DMS114 treated with DMSO at 0.1 percent for 48 hours (cell line): Measurements from ENCODE around the gene LRG1.
A peak's percentile ranks its signal among the peaks of the same experiment; 100 is the strongest.
"Not testable (repeated sequence)": the region's sequence is repeated elsewhere in the genome, so short reads cannot be mapped to it uniquely, and the experiment has no call there.

Source experiments
- DNase-seq: peaks from one replicate; lab custom pipeline; 2025; ENCODE audit not compliant: unreplicated experiment; lab: John Stamatoyannopoulos, UW

The LRG1 gene

GRCh38 chr19:4553092-4553695 is 13.4 kb upstream of the LRG1 start:
- no peak for DNase-seq

- no peak for DNase-seq
Observed at GRCh38 chr19:4552525-4552819, 12.6 kb upstream of the LRG1 start.

GRCh38 chr19:4550479-4551050 is 10.7 kb upstream of the LRG1 start:
- DNase-seq, result no peak

GRCh38 chr19:4550018-4550417 is 10.2 kb upstream of the LRG1 start:
- no peak for DNase-seq

- DNase-seq, result no peak
Observed at GRCh38 chr19:4548238-4548584, 8.4 kb upstream of the LRG1 start.

- no peak for DNase-seq
Observed at GRCh38 chr19:4547303-4548237, 7.7 kb upstream of the LRG1 start.

- DNase-seq, result no peak
Observed at GRCh38 chr19:4543842-4544647, 4.2 kb upstream of the LRG1 start.

GRCh38 chr19:4542896-4543841 is 3.3 kb upstream of the LRG1 start:
- DNase-seq, result no peak

- DNase-seq, result not testable (repeated sequence)
Observed at GRCh38 chr19:4541806-4542145, 1.9 kb upstream of the LRG1 start.

- DNase-seq, result no peak
Observed at GRCh38 chr19:4541114-4541805, 1.4 kb upstream of the LRG1 start.

GRCh38 chr19:4539169-4539692 is 605 bp downstream of the LRG1 start:
- DNase-seq, result no peak

- DNase-seq, result no peak
Observed at GRCh38 chr19:4538601-4538954, 1.3 kb downstream of the LRG1 start.

GRCh38 chr19:4537953-4538600 is 1.8 kb downstream of the LRG1 start:
- DNase-seq, result no peak

- DNase-seq, result no peak
Observed at GRCh38 chr19:4536798-4537197, 3.0 kb downstream of the LRG1 start.

GRCh38 chr19:4534836-4535658 is 4.8 kb downstream of the LRG1 start, which contains the start of gene PLIN5:
PLIN5 (minus strand) TSS chr19:4535224; CDS start chr19:4534074, 1,150 bp downstream.
- peak; percentile 9 for DNase-seq

GRCh38 chr19:4533835-4534424 is 5.9 kb downstream of the LRG1 start:
- DNase-seq, result no peak

GRCh38 chr19:4533334-4533733 is 6.5 kb downstream of the LRG1 start:
- DNase-seq, result no peak

- DNase-seq, result no peak
Observed at GRCh38 chr19:4531562-4532165, 8.2 kb downstream of the LRG1 start.
